NT2/D1 (cell line): ENCODE measurements around the gene CPZ.

ENCODE experiments used
- YY1 ChIP-seq: IDR thresholded peaks from 2 replicates; pipeline ENCODE4 v1.6.1; 2011; ENCODE audit not compliant: insufficient read length, insufficient read depth
- ZNF274 ChIP-seq: IDR thresholded peaks from 2 replicates; pipeline ENCODE4 v1.6.1; 2011; ENCODE audit warnings: mild to moderate bottlenecking, low read depth, low read length

DNA sequence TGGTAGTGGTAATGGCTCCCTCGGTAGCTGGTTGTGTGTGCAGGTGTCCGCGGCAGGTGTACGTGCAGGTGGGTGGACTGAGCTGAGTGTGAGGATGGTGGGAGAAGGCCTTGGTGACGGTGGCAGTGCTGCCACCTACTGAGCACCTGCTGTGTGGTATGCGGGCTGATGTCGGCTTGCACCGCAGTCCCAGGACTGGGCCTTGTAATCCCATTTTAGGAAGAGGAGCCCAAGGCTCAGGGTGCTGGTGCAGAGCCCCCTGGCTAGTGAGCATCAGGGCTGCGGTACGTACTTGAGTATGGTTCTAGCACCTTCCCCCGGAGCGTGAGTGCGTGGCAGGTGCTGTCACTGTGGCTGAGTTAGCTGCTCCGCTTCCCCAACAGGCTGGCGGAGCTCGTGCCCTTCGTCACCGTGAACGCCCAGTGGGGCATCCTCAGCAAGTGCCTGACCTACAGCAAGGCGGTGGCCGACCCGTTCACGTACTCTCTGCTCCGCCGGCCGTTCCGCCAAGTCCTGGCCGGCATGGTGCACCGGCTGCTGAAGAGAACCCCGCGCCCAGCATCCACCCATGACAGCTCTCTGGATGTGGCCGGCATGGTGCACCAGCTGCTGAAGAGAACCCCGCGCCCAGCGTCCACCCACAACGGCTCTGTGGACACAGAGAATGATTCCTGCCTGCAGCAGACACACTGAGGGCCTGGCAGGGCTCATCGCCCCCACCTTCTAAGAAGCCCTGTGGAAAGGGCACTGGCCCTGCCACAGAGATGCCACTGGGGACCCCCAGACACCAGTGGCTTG lies 5.7 kb upstream of the CPZ start:
- TF ChIP-seq YY1: no peak
- TF ChIP-seq ZNF274: no peak
